GM18907 (cell line): ENCODE data around the gene GMPPB.
"Not testable (repeated sequence)": the region's sequence is repeated elsewhere in the genome, so short reads cannot be mapped to it uniquely, and the experiment has no call there.

ENCODE experiments used
- ATAC-seq: cut with Tn5 transposase; IDR thresholded peaks from one replicate; pipeline ENCODE4 v1.9.1; 2021; ENCODE audit warnings: mild to moderate bottlenecking, moderate library complexity; ENCODE audit not compliant: unreplicated experiment

Gene GMPPB

DNA sequence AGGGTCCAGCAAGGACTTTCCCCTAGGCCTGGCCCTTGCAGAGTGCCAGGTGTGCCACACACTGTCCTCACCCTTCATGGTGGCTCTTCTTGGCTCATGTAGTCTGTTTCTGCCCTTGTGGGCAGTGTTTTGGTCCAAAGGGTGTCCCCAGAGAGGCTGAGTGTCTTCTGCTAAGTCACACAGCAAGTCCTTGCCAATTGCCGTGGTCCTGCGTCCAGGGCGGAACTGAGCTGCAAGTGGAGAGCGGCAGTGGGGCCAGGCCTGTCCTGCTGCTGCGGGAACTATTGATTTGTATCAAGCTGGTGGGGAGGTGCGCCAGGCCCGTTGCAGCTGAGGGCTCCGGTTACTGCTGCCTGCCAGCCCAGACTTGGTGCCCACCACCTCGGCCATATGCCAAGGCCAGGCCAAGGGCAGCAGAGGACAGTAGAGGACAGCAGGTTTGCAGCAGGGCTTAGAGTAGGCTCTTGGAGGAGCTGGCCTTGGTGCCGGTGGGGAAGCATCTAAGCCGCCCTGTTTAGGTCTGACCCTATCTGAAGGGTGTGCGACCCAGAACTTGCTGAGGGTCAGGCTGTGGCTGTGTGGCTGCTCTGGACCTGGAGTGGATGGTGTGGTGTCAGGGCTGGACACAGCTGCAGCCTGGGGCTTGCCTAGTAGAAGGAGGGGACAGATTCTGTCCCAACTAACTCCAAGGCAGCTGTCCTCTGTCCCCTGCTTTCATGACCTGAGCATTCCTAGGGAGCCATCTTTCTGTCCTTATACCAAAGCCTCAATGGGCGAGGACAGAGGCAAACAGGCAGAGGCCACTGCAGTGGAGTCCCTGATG lies 8.8 kb downstream of the GMPPB start:
- no peak for ATAC-seq

DNA sequence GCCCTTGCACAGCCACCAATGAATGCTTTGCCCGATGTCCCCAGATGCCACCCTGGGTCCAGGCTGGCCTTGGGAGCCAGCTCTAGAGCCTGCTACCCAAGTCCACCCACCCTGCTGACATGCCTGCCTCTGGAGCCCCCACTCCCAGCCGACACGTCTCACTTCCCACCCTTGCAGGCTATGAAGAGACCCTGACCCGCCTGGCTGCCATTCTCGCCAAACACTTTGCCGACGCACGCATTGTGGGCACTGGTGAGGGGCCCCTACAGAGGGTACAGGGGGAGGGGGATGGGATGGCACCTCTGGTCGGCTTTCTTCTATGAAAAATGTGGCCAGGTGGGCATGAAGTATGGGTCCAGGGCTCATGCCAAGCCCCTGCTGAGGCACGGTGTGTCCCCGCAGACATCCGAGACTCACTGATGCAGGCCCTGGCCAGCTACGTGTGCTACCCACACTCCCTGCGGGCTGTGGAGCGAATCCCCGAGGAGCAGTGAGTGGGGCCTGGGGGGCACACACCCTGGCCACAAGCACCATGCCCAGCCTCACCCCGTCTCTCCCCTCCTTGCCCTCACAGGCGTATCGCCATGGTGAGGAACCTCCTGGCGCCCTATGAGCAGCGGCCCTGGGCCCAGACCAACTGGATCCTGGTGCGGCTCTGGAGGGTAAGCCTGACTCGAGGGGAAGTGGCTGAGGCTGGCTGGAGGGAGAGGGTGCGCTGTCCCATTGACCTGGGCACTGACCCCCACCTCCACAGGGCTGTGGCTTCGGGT lies 10.2 kb downstream of the GMPPB start:
- no peak for ATAC-seq

DNA sequence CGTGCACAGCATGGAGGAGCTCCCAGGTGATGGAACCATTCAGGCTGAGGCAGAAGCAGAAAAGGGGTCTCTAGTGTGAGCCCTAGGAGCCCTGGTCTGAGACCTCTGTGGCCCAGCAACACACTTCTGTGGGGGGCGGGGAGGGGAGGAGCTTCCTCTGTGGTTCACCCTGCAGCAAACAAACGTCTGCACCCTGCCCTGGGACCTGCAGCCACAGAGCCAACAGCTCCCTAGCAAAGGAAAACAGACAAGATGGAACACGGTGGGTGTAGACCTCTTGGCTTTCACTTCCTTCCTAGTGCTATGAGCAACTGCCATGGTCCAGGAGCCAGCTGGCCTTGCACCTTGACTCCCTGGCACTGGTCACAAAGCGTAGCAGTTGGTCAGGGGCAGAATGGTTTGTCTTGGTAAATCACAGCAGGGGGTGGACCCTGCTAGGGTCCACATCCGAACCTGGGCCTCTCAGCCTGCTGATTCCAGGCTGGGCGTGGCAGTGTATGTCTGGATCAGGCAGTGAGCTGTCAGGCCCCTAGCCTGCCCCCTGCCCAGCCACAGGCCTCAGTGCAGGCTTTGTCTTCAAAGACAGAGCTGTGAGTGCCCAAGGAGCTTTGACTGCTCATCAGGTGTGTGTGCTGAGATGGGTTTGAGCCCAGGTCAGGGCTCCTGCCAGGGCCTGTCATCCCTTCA lies 11.0 kb downstream of the GMPPB start:
- no peak for ATAC-seq

DNA sequence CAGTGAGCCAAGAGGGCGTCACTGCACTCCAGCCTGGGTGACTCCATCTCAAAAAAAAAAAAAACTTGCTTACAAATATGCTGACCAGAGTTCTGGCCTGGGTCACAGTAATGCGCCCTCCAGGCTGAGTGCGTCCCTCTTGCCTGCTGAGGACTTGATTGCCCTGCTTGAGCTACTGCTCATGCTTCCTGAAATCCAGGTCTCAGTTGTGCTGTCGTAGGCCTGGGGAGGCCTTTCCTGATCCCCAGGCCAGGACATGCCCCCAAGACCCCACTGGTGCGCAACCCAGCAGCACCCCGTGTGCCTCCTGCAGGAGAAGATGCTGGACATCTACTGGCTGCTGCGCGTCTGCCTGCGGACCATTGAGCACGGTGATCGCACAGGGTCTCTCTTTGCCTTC lies 11.6 kb downstream of the GMPPB start:
- no peak for ATAC-seq

DNA sequence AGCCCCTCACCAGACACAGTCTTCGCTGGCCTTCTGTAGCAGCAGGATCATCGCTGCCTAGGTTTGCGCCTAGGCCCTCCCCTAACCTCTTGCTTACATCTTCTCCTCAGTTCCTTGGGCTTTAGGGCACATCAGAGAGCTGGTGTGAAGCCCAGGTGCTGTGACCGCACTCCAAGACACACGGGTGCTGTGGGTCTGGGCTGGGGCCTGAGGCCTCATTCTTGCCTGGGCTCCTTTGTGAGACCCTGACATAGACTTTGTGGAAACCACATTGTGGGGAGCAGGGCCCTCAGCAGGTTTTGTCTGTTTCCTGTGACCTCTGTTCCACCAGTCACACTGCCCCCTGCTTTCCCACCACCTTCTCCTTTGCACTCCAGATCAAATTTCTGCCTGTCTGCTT lies 12.3 kb downstream of the GMPPB start:
- no peak for ATAC-seq

DNA sequence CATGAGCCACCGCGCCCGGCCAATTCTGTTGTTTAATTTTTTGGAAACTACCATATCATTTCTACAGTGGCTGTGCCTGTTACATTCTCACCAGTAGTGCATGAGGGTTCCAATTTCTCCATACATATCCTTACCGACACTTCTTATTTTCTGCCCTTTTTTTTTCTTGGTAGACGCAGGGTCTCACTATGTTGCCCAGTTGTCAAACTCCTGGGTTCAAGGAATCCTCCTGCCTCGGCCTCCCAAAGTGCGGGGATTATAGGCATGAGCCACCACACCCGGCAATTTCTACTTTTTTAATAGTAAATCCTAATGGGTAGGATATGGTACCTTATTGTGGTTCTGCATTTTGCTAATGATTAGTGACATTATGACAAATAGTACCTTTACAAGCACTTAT lies 13.9 kb downstream of the GMPPB start:
- no peak for ATAC-seq

DNA sequence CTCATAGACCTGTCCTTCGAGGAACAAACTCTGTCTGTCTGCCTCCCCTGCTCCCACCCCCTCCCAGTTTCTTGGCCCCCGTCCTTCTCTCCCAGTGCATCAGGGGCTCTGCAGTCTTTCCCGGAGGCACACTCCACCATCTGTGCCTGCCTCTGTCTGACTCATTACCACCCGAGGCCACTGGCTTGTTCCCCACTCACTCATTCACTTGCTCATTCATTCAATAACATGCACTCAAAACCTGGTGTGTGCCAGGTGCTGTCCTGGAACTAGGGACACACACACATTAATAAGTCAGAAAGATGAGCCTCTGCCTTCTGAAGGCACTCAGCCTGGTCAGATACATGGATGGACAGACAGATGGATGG lies 16.7 kb downstream of the GMPPB start:
- ATAC-seq: no peak

DNA sequence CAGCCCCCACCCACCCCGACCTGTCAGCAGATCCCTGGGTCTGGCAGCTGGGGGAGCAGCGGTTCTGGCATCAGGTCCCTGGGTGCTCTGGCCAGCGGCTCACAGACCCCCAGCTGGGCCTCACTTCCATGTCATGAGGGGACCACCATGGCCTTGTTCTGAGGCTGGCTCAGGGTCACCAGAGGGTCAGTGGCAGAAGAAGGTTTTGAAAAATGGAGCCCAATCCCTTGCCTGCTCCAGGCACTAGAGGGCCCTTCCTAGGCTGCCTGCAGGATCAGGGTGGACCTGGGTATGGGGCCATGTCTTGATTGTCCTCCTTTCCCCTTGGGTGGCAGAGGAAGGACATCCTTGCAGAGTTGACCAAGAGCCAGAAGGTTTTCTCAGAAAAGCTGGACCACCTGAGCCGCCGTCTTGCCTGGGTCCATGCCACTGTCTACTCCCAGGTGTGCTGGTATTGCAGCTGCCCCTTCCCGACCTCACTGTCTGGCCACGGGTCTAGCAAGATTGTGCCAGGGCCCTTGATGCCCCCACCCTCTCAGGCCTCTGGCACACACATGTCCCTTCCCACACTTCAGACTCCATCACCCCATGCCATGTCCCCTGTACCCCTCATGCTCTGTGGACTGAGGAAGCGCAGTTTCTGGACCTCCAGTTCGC lies 17.2 kb downstream of the GMPPB start:
- no peak for ATAC-seq

DNA sequence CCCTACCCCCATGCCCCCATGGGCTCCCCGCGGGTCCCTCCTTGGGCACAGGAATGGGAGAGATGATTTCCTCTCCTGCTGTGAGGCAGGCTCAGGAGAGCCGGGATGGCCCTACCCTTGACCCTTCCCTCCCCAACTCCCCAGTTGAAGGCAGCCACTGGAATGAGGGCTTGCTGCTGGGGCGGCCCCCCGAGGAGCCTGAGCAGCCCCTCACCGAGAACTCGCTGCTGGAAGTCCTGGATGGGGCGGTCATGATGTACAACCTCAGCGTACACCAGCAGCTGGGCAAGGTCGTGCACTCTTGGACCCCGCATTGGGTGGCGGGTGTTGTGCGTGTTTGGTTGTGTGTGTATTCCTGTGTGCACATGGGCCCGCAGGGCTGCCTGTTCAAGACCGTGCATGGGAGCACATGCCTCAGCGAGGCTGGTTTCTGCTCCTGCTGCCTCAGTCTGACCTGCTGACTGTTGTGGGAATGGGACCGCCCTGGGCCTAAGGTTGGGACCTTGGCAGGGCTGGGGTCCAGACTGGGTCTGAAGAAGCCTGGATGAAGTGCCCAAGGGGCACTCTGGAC lies 18.3 kb downstream of the GMPPB start:
- ATAC-seq: no peak

DNA sequence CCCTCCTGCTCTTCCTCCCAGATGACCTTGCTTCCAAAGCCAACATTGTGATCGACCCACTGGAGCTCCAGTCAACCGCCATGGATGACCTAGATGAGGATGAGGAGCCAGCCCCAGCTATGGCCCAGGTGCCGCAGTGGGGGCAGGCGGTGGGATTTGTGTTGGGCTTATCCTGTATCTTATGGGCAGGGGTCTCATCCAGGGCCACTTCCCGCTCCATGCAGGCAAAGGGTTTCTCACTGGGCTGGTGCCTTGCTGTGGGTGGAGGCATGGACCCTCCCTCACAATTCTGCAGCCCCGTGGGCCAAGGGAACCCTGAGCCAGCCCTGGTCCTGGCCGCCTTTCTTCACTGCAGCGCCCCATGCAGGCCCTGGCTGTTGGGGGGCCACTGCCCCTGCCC lies 19.1 kb downstream of the GMPPB start:
- ATAC-seq: no peak

DNA sequence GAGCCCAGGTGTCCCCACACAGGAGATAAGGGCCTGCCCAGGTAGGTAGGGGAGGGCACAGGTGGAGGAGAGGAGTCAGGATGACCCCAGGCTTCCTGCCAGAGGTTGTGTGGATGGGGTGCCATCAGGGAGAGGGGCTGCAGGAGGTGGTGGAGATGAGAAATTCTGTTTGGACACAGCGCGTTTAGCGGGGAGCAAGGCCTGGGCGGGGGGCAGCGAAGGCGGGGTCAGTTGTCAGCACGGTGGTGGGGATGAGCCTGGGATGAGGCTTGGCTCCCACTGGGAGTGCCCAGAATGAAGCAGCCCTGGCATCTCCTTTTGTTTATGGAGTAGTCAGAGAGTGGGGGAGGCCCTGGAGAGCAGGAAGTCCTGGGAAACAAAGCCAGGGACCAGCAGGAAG lies 19.8 kb downstream of the GMPPB start:
- ATAC-seq: no peak

DNA sequence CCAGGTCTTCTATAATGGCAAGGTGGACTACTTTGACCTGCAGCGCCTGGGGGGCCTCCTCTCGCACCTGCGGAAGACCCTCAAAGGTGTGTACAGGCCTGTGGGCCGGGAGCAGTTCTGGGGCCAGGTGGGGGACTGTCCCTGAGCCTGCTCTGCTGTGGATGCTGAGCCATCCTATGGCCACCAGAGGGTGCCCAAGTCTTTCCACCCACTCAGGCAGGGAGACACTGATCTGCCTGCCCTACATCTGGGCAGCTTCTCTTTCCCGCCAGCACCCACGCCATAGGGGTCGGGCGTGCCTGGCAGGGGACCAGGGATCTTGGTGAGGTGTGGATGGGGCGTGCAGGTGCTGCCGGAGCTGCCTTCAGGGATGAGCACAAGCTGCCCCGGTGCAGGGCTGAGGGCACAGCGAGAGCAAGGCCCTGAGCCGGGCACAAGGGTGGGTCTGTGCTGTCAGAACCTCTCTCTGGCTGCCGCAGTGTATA lies 20.3 kb downstream of the GMPPB start:
- ATAC-seq: peak; percentile 46

DNA sequence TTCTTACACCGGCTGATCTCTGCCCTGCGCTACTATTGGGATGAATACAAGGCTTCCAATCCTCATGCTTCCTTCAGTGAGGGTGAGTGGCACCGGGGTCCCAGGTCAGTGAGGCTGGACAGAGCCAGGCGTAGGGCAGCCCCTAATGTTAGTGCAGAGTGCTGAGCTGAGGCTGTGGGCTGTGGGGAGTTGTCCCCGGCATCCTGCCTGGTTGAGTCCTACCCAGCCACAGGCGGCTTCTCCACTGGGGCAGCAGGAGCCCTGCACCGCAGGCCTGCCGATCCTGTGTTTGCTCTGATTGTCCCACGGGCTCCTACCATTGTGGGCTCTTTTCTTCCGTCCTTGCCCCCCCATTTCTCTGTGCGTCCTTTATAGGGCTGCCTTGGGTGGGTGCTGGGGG lies 21.1 kb downstream of the GMPPB start:
- no peak for ATAC-seq

DNA sequence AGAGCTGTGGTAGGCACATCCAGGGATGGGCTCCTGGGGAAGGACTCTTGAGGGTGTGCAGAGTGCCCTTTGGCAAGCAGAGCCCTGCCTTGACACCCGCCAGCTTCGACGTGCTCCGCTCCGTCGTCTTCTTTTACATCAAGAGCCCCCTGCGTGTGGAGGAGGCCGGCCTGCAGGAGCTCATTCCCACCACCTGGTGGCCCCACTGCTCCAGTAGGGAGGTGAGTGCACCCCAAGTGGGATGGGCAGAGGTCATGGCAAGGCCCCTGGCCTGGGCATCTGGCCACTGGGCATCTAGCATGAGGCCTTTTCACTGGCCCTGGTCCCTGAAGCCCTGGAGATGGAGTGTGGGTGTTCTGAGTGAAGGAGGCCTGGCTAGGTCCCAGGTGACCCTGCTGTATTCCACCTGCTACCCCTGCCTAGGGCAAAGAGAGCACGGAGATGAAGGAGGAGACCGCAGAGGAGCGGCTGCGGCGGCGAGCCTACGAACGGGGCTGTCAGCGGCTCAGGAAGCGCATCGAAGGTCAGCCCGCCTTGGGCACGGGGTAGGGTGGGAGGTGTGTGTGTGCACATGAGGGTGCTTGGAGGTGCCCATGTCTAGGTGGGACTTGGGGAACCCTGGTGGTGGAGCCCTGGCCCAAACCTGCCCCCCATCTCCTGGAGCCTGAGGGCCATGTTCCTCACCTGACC lies 22.2 kb downstream of the GMPPB start:
- no peak for ATAC-seq

DNA sequence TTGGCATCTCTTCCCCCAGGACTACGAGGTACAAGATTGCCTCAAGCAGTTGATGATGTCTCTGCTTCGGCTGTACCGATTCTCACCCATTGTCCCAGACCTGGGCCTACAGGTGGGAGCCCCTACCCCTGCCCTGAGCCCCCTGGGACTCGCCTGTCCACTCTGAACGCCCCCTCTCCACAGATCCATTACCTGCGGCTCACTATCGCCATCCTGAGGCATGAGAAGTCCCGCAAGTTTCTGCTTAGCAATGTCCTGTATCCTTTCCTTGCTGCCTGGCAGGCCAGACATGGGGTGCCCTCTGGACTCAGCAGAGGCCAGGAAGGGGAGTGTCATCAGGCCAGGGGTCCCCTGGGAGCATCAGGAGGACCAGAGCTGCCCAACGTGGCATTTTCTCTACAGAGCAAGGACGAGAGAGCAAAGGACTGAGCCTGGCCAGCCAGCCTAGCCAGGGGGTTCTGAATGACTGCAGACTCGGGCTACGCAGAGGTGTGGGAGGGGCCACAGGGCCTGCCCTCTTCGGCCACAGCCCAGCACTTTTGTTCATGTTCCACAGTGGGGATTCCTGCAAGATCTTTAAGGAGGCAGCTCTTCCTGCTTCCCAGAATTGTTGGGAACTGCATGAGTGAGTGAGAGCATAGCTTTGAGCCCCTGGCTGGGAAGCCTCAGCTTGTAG lies 23.2 kb downstream of the GMPPB start:
- no peak for ATAC-seq

DNA sequence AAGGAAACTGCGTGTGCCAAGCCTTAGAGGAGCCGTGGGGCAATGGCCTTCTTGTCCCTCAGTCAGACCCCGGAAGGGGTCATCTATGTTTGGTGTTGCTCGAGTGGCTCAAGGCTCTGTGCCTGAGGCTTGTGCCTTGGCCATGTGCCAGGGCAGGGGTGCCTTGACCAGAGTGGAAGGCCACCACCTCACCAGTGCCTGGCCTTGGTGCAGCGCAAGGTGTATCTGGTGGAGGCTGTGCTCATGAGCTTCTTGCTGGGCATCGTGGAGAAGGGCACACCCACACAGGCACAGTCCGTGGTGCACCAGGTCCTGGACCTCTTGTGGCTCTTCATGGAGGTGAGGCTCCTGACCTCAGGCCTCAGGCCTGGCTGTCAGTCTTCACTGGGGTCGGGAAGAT lies 23.7 kb downstream of the GMPPB start:
- no peak for ATAC-seq

DNA sequence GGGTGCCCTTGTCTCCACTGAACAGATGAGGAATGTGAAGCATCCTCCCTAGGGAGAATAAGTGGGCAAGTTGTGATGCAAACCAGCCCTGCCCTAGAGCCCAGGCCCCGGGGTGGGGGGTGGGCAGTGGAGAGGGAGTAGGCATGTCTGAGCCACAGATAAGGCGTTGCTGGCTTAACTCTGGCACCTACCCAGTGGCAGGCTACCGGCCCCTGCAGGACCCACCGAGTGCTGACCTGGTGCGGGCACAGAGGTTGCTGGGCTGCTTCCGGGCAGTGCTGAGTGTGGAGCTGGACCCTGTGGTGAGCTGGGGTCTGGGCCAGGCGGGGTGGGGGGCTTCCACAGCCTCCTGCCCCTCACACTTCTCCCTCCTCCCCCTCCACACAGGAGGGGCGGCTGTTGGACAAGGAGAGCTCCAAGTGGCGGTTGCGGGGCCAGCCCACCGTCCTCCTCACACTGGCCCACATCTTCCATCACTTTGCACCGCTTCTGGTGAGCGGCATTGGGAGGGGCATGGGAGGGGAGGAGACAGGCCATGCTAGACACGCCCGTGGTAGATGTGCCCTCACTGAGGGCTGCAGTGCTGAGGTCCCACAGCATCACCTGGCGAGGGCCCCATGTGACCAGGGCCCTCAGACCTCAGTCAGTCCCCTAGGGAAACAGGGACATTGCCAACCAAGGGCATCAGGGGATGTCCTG lies 24.3 kb downstream of the GMPPB start:
- ATAC-seq: no peak

DNA sequence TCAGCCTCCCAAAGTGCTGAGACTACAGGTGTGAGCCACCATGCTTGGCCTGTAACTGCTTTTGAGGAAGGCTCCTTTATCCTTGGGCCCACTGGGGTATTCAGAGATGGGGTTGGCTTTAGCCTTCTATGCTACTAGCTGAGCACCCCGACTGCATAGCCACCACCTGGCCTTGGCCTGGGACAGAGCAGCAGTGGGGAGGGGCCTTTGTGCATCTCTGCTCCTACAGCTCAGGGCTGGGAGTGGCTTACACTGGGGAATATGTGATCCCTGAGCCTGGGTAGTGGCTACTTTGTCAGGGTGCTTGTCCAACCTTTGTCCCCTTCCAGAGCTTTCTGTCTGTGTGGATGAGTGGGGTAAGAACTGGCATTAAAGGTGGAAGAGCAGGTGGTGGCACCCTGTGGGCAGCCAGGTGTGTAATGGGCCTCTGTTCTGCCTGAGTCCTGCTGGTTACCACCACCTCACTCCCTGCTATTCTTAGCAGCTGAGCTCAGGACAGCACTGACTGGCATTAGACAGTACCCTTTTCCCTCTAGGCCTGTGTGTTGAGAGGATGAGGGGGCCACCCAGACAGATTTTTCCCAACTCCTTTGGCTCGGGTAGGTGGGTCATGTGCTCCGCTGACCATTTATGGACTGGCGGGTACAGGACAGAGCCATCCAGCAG lies 28.3 kb downstream of the GMPPB start:
- not testable (repeated sequence) for ATAC-seq
